GM12865 (cell line): ENCODE data around the gene KCNJ15.

ENCODE experiments used
- DNase-seq: peaks from one replicate; pipeline ENCODE4 v3.0.0; 2010; ENCODE audit warnings: low read depth
- H3K4me3 ChIP-seq: 2 replicates; pipeline ENCODE4 v1.5.1; 2011; ENCODE audit warnings: mild to moderate bottlenecking, low read depth, low read length, control low read depth
- CTCF ChIP-seq: IDR thresholded peaks from 2 replicates; pipeline ENCODE4 v1.5.1; 2011; ENCODE audit warnings: low read length, control low read depth, low read depth, inconsistent platforms; ENCODE audit not compliant: insufficient read depth; ENCODE audit errors: missing control alignments

KCNJ15 gene

GRCh38 chr21:38297871-38298270 lies 41.1 kb downstream of the KCNJ15 start:
- no peak overlapping the region for H3K4me3 ChIP-seq
- DNase-seq = no peak
- no peak for TF ChIP-seq CTCF

- no peak for DNase-seq
- no peak overlapping the region for H3K4me3 ChIP-seq
- TF ChIP-seq CTCF = no peak
Observed at GRCh38 chr21:38298832-38299231, 42.0 kb downstream of the KCNJ15 start.

GRCh38 chr21:38299671-38300070 lies 42.9 kb downstream of the KCNJ15 start:
- no peak for DNase-seq
- no peak overlapping the region for H3K4me3 ChIP-seq
- no peak for TF ChIP-seq CTCF

GRCh38 chr21:38300141-38300578 lies 43.4 kb downstream of the KCNJ15 start:
- no peak for TF ChIP-seq CTCF
- no peak overlapping the region for H3K4me3 ChIP-seq
- DNase-seq = peak; percentile 33

- TF ChIP-seq CTCF = no peak
- DNase-seq = no peak
Observed at GRCh38 chr21:38301321-38302214, 44.8 kb downstream of the KCNJ15 start.

GRCh38 chr21:38303300-38303699 lies 46.5 kb downstream of the KCNJ15 start:
- no peak for DNase-seq
- TF ChIP-seq CTCF = no peak

More at GRCh38 chr21:38301321-38302214, 44.8 kb downstream of the KCNJ15 start:
- H3K4me3 ChIP-seq = no peak overlapping the region

More at GRCh38 chr21:38303300-38303699, 46.5 kb downstream of the KCNJ15 start:
- H3K4me3 ChIP-seq = no peak overlapping the region
